GM18511 (cell line): ENCODE measurements around the gene TMTC1.
A peak's percentile ranks its signal among the peaks of the same experiment; 100 is the strongest.

ENCODE experiments used
- ATAC-seq: cut with Tn5 transposase; IDR thresholded peaks from one replicate; pipeline ENCODE4 v1.9.1; 2021; ENCODE audit warnings: mild to moderate bottlenecking, moderate library complexity; ENCODE audit not compliant: unreplicated experiment

TMTC1 gene

GRCh38 chr12:29713729-29714128, 70.0 kb downstream of the TMTC1 start:
- ATAC-seq: no peak

DNA sequence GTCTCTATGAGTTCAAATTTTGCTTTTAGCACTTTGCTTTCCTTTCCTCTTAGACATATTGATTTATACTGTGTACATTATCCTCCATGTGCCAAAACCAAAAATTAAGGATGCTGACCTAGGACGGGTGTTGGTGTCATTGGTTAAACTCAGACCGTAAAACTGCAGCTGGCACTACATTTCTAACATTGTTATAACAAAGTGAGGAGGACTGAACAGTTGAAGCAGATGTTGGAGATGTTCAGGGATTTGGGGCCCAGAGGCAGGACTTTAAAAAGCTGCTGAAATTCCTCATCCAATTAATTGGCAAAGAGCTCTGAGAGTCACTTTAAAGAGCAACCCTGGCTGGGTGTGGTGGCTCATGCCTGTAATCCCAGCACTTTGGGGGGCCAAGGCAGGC, 72.4 kb downstream of the TMTC1 start:
- no peak for ATAC-seq

- ATAC-seq: no peak
These were observed 73.6 kb downstream of the TMTC1 start for GRCh38 chr12:29710104-29710503.

DNA sequence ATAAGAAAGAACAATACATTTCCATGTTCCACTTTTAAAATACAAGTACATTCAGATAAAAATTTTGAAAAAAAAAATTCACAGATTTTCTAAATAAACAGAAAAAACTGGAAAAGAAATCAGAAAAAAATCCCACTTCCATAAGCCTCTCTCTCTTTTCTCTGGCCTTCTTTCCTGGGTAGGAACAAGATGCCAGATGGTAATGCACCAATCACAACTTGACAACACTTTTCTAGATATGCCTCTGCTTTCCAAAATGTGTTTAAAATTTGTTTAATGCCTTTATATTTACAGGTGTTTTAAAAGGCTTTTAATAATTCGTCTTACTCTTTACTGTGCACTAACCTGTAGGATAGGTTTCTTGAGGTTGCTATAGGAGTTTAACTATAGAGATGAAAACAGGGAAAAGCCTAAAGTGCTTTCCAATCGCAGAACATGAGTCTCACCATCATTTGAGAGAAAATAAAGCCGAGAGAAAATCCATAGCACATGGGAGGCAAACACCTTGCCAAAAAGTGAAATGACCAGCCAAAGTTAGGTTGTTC, 74.2 kb downstream of the TMTC1 start:
- no peak for ATAC-seq

- no peak for ATAC-seq
These were observed 74.7 kb downstream of the TMTC1 start for GRCh38 chr12:29709054-29709453.

- ATAC-seq: no peak
These were observed 75.9 kb downstream of the TMTC1 start for GRCh38 chr12:29707846-29708245.

DNA sequence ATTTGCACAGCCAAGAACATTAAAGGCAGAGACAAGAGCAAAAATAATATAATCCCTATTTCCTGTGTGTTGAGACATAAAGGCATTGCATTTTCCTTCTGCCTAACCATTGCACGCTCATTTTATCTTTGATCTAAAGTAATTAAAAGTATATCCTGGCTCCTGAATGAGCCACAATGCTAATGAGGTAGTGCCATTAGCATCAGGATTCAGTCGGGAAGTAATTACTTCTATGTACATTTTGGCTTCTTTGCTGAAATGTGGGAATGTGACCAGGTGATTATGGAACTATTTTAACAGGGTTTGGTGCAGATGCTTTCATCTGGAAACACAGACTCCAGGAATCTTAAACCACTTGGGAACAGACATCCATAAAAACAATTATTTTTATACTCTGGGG, 77.4 kb downstream of the TMTC1 start:
- no peak for ATAC-seq

- ATAC-seq: no peak
These were observed 80.2 kb downstream of the TMTC1 start for GRCh38 chr12:29703528-29703927.

- ATAC-seq: no peak
These were observed 80.8 kb downstream of the TMTC1 start for GRCh38 chr12:29702972-29703371.

GRCh38 chr12:29702222-29702621, 81.5 kb downstream of the TMTC1 start:
- no peak for ATAC-seq

GRCh38 chr12:29700761-29701481, 82.8 kb downstream of the TMTC1 start:
- ATAC-seq: no peak

DNA sequence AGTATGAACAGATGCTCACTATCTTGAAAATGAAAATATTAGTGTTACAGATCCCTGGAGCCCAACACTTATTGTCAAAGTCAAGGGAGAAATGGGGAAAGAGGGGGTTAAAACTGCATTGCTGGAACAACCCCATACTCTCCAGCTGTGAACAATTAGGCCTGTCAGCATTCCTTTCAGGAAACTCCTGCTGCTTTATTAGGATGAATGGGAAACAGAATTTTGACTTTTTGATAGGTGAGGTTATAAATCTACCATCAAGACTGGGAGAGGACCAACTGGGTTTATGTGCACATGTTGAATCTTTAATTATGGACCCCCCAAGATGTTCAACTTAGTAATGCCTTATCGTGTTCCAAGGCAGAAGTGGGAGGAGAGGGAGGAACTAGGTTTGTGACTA, 85.0 kb downstream of the TMTC1 start:
- ATAC-seq: no peak

- no peak for ATAC-seq
These were observed 87.9 kb downstream of the TMTC1 start for GRCh38 chr12:29695800-29696199.

DNA sequence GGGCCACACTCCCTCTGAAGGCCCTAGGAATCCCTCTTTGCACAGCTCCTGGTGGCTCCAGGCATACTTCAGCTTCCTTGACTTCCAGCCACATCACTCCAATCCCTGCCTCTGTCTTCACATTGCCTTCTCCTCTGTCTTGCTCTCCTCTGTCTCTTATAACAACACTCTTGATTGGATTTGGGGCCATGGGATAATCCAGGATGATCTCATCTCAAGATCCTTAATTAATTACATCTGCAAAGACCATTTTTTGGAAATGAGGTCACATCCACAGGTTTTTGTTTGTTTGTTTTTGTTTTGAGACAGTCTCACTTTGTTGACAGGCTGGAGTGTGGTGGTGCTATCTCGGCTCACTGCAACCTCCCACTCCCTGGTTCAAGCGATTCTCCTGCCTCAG, 88.7 kb downstream of the TMTC1 start:
- ATAC-seq: no peak

DNA sequence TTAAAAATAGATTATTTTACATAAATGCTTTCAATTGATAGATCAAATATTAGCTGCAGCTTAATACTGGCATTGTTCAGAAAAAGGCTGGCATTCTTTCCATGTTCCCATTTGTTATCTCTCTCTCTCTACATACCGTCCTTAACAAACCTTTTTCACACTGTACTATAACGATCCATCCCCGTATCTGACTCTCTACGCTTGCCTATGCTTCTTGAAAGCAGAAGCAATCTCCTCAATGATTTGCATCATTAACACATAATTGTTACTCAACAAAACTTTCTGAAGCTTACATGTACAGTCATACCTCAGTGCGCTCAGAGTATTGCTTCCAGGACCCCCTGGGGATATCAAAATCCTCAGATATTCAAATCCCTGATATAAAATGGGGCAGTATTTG, 89.7 kb downstream of the TMTC1 start:
- ATAC-seq: no peak

- ATAC-seq: no peak
These were observed 91.5 kb downstream of the TMTC1 start for GRCh38 chr12:29692237-29692636.

GRCh38 chr12:29691161-29691854, 92.4 kb downstream of the TMTC1 start:
- peak; percentile 78 for ATAC-seq

DNA sequence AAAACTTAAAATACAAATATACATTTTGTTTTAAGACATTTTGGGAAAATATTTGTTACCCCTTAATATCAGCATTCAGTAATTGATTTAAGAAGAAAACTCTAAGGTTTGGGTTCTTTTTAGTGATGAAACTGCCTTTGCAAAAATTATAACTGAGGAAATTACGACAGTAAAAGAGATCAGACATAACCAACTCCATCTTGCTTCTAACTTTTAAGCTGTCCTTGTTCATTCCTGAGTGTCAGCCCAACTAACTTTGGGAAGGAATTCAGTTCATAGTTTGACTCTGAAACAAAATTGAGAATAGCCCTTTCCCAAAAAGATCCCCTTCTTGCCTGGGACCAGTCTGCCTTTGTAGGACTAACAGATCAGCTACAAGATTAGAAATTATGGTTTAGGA, 93.0 kb downstream of the TMTC1 start:
- no peak for ATAC-seq

DNA sequence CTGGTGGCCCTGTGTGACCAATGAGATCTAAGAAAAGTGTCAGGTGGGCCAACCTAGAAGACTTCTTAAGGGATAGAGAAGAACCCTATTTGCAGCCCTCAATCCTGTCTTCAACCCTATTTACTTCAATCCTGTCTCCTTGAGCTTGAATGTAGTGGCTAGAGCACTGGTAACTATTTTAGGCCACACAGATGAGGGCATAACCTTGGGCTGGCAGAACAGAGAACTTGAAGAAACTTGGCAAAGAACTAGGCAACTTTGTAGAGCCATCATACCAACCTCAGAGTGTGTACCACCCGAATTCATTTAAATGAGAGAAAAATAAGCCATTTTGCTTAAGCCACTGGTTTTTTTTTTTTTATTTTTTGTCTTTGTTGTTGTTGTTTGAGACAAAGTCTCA, 94.8 kb downstream of the TMTC1 start:
- no peak for ATAC-seq

DNA sequence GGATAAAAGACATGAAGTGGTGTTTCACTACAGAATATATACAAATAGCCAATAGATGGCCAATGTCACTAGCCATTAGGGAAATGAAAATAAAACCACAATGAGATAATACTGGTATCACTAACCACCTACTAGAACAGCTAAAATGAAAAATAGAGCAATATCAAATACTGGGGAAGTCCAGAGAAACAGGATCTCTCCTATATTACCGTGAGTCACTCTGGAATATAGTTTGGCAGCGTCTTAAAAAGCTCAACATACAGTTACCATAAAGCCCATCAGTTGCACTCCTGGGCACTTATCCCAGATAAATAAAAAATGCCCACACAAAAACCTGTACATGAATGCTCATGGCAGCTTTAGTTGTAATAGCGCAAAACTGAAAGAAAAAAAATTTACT, 101.7 kb downstream of the TMTC1 start:
- peak; percentile 53 for ATAC-seq

GRCh38 chr12:29681370-29681769, 102.4 kb downstream of the TMTC1 start:
- ATAC-seq: no peak

DNA sequence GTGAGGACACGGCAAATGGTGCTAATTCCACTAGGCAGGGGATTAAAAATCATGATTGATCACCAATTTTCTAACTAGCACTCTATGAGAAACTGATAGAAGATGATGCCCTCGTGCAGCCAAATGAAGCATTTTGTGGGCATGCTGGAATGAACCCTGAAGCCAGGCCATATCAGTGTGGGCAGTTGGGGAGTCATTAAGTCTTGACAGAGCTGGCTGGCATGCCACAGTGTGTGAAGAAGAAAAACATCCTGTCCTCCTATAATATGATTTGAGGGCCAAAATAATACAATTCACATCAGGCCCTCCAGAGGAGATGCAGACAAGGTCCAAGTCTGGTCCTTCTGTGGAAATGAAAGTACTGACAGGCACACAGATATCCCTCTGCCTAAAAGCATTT, 107.1 kb downstream of the TMTC1 start:
- ATAC-seq: no peak
